ENCODE results near the gene TUB.

The TUB gene

GRCh38 chr11:8068605-8069221 lies 12.3 kb upstream of the TUB start:
- no peak for DNase-seq (ENCODE audit: low read depth in 2 of 2)

GRCh38 chr11:8069771-8070170 lies 11.2 kb upstream of the TUB start:
- no peak for DNase-seq (ENCODE audit: low read depth in 2 of 2)

- no peak for DNase-seq (ENCODE audit: low read depth in 2 of 2)
Measured at GRCh38 chr11:8070417-8071115, 10.4 kb upstream of the TUB start.

GRCh38 chr11:8071616-8072581 lies 9.1 kb upstream of the TUB start:
- no peak for DNase-seq (ENCODE audit: low read depth in 2 of 2)

GRCh38 chr11:8075119-8075726 lies 5.8 kb upstream of the TUB start:
- no peak for DNase-seq (ENCODE audit: low read depth in 2 of 2)

GRCh38 chr11:8079111-8079675 lies 1.8 kb upstream of the TUB start:
- DNase-seq (ENCODE audit: low read depth in 2 of 2): no peak

GRCh38 chr11:8080069-8080670 lies 841 bp upstream of the TUB start:
- no peak for DNase-seq (ENCODE audit: low read depth in 2 of 2)

GRCh38 chr11:8081591-8082250 lies 710 bp downstream of the TUB start:
- no peak for DNase-seq (ENCODE audit: low read depth in 2 of 2)

- DNase-seq (ENCODE audit: low read depth in 2 of 2): no peak
Measured at GRCh38 chr11:8082391-8083087, 1.5 kb downstream of the TUB start.

- DNase-seq (ENCODE audit: low read depth in 2 of 2): no peak
Measured at GRCh38 chr11:8083088-8083395, 2.0 kb downstream of the TUB start.

GRCh38 chr11:8083871-8084281 lies 2.9 kb downstream of the TUB start:
- no peak for DNase-seq (ENCODE audit: low read depth in 2 of 2)

GRCh38 chr11:8084352-8084751 lies 3.3 kb downstream of the TUB start:
- DNase-seq (ENCODE audit: low read depth in 2 of 2): no peak

GRCh38 chr11:8085011-8085645 lies 4.1 kb downstream of the TUB start:
- no peak for DNase-seq (ENCODE audit: low read depth in 2 of 2)

GRCh38 chr11:8086001-8086479 lies 5.0 kb downstream of the TUB start:
- no peak for DNase-seq (ENCODE audit: low read depth in 2 of 2)

- no peak for DNase-seq (ENCODE audit: low read depth in 2 of 2)
Measured at GRCh38 chr11:8086571-8086970, 5.6 kb downstream of the TUB start.

GRCh38 chr11:8087185-8087584 lies 6.2 kb downstream of the TUB start:
- no peak for DNase-seq (ENCODE audit: low read depth in 2 of 2)

GRCh38 chr11:8087756-8088155 lies 6.7 kb downstream of the TUB start:
- no peak for DNase-seq (ENCODE audit: low read depth in 2 of 2)

GRCh38 chr11:8089791-8090510 lies 8.9 kb downstream of the TUB start:
- DNase-seq (ENCODE audit: low read depth in 2 of 2): no peak

- peak in 1 of 2 experiments; percentile 34 for DNase-seq (ENCODE audit: low read depth in 2 of 2)
Measured at GRCh38 chr11:8090756-8091155, 9.7 kb downstream of the TUB start.

All from stimulated activated CD4-positive, alpha-beta T cell treated with anti-CD3 and anti-CD28 coated beads, Interleukin-12 subunit alpha, Interleukin-12 subunit beta, amount 100 ng/mL, for 24 hours (primary cell).